MV-4-11 (cell line): ENCODE measurements around the gene CBX4.
A peak's percentile ranks its signal among the peaks of the same experiment; 100 is the strongest.

ENCODE experiments used
- DNase-seq: peaks from one replicate; lab custom pipeline; 2025; lab: John Stamatoyannopoulos, UW

Gene CBX4

DNA sequence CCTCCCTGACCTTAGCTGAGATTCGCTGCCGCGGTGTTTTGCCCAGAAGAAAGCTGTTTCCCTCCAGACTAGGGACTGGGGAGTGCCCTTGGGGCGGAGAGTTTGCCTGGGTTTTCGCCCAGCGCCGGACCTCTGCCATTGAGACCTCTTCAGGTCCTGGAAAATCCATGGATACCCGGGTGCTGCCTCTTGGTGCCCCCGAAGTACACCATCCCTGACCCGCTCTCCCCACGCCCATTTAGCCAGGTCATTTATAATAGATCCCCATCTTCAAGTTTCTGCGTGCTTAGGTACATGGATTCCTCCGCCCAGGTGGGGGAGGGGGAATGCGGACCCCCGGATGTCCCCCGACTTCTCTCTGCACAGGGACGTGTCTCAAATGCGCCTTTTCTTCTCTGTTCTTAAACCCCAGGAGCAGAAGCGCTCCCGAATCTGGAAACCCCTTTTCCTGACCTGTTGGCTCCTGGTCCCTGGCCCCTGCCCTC is 27.3 kb downstream of the CBX4 start:
- DNase-seq = no peak

DNA sequence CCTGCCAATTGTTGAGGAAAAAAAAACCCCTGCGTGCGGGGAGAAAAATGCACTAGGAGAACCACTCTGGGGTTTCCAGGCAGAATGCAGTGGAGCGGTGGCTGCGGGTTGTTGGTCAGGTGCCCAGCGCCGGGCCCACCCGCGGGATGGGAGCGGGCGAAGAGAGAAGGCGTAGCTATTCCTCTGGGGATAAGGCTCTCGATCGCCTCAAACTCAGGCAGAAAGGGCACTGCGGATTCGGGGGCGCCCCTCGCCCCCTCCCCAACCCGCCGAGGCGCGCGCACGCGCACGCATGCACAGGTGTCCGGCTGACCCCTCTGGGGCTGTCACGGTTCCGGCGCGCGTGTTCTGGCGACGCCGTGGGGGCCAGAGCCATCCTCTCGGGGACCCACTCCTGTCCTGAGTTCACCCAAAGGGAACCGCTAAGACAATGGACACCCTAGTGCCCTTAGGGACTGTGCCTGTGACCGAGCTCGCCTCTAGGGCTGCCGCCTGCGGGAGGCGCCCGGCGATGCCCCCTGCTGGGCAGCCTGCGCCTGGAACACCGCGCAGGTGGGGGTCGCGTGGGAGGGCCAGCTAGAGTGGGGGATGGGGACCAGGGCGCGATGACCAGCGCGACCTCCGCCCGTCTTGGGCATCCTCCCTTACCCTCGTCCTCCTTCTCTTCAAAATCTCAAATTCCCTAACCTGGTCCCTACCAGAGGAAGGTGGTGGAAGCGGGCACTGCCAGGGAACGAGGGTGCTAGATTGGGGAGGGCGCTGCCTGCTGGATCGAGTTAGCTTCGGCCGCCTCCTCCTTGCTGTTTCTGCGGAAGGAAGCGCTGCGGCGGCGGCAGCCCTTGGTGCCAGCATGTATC is 28.0 kb downstream of the CBX4 start:
- peak; percentile 4 for DNase-seq

DNA sequence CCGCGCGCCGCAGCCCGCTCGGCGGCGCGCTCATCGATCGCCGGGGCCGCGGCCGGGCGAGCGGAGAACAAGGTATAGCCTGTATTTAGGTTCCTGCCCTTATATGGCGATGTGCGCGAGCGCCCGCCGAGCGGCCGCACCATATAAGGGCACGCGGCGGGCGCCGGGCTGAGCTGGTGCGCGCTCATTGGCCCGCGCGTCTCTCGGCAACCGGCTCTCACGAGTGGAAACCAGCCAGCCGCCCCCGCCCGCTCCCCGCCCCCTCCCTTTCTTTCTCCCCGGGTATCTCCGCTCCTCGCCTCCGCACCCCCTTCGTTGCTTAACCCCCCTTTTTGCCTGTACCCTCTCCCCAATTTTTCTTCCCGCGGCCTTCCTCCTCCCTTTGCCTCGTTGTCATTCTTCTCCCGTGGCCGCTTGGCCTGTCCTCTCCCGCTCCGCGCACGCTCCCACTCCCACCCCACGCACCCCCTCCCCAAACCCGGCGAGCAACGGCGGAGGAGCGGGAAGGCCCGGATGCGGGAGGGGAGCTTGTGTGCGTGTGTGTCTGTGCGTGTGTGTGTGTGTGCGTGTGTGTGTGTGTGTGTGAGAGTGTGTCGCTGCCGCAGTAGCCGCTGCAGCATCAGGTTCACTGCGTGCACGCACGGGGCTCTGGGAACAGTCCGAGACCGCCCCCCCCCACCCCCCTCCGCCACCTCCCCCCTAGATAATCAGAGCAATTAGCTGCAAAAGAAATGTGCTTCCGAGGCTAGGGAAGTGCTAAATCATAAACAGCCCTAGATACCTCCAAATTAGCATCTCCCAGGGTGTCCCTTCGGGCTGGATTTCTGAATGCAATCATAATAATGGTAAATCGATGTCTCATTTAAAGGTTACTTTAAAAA is 28.9 kb downstream of the CBX4 start:
- peak; percentile 79 for DNase-seq

DNA sequence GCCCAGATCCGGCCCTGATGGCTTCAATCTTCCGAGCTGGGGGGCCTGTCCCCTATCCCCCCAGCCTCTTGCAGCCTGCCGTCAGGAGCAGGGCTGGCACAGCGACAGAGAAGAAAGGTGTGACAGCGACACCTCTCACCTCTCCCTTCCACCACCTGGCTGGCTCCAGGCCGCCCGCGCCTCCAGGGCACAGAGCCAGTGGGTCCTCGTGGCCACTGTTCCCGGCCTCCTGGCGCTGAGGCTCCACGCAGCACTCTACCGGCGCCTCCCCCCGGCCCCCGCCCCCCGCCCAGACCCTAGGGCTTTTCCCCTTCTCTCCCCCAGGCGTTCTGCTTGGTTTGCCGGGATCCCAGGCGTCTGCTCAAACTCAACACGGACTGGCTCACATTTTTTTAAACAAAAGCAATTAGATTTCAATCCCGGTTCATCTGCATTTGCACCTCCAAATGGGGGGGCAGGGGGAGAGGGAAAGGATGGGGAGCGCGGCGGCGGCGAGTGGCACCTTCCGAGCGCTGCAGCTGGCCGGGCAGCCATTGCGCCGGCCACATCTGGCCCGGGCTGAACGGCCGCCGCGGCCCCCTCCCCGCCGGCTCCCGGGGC is 29.6 kb downstream of the CBX4 start:
- no peak for DNase-seq

DNA sequence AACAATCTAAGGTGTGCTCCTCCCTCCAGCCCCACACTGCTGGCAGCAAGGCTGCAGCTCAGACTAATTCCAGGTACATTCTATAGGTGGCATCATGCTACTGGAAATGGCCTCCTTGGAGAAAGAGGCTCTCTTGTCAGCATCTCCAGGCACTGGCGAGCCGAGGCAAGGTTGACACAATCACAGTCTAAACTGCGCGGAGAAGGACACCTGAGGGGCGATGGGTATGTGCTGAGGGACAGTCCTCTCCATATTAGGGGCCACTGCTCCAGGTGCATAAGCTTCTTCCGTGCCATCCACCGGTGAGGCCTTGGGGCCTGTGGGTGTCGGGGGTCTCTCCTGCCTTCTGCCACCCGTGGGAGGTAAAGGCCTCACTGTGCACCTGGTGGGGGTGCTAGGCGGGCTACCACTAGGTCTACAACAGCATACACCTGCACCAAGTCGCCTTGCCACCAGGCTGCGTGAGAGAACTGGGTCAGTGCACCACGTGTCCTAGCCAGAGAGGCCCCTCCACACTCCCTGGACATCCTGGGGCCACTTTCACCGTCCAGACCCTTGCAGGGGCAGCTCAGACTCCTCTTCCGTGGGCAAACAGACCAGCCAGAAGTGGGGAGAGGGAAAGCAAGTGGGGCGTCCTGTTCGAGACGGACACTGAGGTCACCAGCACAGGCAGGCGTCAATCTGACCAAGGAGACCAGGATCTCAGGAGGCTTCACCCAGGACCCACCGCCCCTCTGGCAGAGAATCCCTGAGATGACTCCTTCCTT is 30.3 kb downstream of the CBX4 start:
- peak; percentile 19 for DNase-seq

DNA sequence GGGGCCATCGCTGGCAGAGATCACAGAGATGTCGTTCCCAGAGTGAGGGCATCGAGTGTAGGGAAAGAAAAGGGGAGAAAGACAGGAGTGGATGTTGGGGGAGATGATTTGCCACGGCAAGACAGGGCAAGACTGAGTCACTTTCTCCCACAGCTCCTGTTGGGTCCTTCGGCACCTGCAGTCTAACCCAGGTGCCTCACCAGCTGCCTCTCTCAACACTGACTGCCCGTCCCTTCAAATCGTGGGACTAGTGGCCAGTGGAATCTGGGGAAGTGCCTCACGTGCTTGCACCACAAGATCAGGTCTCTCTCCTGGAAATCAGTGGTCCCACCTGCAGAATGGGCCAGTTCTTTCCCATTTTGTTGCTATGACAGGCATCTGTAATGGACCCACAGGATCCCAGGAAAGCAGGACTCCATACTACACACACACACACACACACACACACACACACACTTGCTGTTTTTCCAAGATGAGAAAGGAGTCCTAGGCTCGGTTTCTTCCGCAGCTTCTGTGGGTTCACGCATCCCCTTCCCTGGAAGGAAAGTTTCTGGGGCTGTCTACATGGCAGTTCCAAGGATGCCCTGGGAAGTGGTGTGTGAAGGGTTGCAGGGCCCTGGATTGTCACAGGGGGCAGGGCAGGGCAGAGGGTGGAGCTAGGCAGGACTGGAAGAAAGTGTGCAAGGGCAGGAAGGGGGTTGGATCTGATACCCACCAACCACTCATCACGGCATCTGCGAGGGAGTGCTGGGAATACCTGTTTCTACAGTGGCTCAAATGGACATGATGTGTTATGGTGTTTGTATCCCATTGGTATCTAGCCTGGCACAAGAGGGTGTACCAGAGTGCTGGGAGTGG is 32.1 kb downstream of the CBX4 start:
- DNase-seq = no peak

DNA sequence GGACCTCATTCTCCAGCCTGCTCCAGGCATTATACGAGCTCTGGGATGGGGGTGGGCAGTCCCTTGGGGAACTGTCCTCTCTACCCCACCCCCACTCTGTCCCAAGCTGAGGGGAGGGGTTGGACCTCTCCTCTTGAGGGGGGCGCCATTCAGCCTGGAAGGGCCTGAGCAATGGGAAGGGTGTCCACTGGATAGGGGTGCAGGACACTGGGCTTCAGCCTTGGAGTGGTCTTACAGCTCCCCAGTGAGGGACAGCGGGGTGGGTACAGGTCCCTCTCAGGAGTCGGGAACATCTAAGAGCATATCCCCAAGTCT is 32.8 kb downstream of the CBX4 start:
- no peak for DNase-seq

DNA sequence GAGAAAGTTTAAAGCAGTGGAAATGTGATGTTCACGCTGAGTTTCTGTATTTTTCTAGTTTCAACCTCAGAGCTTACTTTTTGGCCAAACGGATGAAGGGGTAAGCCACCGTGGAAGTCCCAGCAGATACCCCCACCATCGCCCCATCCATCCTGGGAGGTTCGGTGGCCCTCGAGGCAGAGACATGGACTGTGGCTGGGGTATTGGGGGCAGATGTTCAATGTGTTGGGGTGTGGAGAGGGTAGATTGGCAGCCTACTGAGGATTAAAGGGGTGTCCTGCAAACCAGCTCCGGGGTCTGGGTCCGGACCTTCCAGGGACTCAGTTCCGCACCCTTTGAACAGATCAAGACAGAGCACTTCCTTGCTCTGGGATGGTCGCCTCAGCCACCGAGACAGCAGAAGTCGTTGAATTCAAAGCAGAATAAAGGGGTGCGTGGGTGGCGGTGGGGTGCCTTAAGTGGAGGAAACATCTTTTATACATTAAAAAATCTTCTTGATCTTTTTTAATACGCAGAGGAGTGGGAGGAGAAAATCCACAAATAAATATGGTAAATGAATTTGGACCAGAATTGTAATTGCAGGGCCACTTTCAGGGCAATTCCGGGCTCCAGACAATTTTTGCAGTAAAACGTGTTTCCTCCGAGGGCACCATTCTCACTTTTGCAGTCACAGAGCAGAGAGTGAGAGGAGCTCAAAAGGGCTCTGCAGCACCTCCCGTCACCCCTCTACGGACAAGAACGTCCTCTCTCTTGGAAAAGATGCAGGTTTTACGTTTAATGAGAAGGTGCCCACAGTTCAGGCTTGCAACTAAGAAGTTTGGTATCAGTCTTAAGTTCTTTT is 34.2 kb downstream of the CBX4 start:
- DNase-seq = no peak

DNA sequence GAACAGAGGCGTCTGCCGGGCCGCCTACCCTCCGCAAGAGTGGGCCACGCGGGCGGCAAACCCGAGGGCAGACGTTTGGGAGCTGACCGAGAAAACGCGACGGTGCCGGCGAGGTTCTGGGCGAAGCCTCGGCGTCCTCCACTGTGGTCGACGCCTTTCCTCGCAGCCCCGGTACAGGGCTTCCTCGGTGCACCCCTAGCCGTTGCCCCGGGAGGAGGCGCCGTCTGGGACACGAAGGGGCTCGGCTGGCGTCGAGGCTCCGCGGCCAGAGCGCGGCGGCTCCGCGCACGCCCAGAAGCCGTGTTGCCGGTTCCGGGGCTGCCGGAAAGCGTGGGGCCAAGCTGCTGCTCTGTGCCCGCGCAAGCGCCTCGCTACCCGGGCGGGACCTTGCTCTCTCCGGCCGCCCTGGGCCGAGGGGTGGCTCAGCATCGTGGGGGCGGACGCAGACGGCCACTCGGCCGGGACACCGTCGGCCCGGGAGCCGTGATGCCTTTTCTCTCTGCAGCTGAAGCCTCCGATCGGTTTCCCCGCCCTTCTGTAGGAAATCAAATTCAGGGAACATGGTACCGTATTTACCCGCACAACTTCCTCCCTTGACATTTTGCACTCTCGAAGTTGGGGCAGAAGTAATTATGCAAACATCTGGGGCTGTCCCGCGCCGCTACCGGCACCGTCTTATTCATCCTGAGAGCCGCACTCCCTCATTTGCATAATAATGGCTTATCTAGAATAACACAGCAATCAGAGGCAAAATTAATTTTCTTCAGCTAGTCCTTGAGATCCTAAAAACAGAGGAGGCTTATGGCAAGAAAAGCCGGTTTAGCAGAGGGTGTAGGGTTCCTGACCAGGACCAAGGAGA is 35.0 kb downstream of the CBX4 start:
- DNase-seq = peak; percentile 71

DNA sequence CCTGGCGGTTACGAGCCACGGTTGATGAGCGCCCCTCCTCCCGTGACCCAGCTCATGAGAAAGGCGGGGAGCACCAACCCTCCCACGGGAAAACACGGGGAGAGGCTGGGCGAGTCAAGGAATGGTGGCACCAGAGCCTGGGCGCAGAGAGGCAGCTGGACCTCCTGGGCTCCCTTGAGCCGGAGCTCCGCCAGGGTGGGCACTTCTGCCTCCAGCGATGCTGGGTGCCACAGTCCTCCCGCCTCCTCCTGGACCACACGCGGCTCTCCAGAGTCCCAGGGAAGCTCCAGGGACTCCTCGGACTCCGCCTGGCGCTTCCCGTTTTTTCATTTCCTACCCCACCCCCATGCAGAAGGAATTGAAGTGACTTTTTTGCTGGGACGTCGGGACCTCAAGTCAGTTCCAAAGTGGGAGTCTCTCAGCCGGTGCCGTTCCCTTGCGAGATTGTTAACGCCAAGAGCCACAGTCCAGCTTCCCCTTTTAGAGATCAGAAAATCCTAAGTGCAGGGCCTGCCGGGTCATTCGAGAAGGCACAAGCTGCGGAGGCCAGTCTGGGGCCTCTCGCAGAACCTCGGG is 35.7 kb downstream of the CBX4 start:
- peak; percentile 64 for DNase-seq

DNA sequence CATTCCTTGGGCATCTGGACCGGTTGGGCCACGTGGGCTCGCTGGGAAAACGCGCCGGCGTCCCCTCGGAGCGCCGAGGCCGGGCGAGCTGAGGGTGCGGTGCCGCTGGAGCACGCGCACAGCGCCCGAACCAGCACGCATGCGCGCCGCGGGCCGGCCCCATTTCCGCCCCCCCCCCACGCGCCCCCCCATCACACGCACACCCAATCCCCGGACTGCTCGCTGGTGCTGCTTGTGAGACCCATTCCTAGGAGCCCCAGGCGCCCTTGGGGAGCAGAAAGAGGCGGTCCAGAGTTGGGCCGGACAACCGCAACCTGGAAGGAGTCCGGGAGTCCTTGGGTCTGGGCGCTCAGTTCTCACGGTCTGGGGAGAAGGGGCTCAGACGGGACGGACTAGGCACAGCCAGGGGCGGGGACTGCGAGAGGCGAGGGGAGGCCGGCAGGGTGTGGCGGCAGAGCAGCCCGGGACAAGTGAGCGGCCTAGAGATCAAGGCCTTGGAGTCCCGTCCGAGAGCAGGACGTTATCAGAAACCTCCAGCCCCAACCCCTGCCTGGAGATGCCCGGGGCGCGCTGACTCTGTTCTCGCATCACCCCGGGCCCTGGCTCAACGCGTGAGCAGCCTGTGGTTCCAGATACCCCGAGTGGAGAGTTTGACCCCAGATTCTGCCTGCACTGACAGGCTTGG is 36.4 kb downstream of the CBX4 start:
- no peak for DNase-seq

DNA sequence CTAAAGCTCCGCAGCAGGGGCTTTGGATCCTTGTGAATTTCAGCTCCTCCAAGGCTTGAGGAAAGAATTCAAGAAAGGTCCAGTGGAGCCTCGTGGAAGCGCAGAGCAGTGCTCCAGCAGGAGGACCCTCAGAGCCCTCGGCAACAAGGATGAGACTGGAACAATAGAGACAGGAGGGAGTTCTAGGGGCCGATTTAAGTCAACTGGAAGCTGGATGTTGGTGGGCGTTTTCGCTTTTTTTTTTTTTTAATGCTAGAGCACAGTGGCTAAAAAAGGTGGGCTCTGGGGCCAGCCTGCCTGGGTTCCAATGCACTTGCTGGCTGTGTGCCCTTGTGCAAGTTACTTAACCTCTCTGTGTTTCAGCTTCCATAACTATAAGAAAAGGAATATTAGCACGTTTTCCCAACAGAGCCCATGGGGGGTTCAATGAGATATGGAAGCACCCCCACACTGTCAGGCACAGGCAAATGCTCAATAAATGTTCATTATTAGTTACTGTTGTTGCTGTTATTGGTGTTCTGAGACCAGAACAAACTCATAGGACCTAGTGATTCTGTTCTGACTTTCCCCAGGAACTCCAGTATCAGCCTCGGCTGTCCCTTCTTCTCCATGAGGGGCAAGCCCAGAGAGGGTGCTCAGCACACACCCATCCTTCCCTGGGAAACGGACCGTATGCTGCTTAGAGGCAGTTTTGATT is 37.1 kb downstream of the CBX4 start:
- no peak for DNase-seq

DNA sequence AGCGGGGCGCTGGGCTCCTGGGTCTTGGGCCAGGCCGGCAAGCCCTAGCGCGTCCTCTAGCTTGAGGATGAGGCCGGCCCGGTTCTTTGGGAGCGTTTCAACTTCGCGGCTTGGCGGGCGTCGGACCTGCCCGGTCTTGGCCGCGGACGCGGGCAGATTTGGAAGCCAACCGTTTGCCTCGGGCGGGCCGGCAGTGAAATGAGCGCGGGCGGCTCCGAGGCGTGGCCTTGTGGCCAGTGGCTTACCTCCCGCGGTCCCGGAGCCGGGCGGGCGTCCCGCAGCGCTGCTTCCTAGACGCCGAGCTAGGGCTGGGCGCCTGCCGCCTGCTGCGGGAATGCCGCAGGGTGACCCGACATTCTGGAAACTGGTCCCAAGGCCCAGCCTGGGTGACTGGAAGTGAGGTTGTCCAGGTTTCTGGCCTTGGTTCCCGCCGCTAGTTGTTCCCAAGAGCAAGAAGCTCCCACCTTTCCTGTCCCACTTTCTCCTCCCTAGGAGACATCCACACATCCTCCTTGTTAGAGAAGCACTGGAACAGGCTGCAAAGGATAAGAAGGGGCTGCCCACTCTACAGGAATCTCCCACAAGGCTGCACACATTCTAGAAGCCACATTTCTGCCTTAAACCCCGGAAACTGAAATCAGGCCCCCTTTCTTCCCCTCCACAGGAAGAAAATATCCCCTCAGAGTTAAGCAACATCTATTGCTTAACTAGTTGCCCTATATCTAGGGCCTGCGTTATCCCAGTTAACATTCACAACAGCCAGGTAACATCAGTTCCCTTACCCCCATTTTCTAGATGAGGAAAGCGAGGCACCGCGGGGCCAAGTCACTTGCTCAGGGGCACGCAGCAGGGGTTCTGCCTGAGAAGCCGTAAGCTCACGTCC is 37.8 kb downstream of the CBX4 start:
- DNase-seq = peak; percentile 54

DNA sequence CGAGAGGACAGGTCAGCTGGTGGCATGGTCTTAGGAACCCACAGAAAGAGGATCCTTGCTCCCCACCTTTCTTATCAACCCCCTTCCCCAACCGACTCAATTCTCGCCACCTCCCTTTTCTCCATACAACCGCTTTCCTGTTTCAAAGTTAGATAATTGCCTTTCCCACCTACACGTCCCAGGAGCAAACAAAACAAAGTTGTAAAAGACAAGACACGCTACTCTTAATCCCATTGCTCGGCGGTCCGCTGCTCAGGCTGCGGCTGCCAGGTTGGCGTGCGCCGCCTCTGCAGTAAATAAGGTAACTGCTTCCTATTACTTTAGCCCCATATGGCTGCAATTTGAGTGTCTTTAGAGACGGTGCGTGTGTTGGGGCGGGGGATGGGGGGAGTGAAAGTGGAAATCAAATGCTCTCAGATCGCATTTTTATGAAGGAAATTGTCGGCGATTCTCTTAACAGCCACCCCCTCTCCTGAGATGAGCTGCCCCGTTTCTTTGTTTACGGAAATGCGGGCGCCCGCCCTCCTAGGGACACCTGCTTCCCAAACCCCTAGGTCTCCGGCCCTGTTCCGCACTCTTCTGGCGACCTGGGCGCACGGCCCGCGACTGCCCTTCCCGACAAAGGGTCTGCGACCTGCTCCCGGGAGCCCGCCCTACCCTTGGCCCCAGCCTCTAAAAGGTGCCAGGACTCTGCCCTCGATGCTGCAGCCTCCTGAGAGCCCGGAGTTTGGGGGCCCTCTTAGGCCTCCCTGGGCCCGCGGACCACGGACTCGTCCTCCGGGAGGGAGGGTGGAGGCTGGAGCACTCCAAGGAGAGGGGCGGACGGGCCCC is 38.7 kb downstream of the CBX4 start:
- peak; percentile 45 for DNase-seq

DNA sequence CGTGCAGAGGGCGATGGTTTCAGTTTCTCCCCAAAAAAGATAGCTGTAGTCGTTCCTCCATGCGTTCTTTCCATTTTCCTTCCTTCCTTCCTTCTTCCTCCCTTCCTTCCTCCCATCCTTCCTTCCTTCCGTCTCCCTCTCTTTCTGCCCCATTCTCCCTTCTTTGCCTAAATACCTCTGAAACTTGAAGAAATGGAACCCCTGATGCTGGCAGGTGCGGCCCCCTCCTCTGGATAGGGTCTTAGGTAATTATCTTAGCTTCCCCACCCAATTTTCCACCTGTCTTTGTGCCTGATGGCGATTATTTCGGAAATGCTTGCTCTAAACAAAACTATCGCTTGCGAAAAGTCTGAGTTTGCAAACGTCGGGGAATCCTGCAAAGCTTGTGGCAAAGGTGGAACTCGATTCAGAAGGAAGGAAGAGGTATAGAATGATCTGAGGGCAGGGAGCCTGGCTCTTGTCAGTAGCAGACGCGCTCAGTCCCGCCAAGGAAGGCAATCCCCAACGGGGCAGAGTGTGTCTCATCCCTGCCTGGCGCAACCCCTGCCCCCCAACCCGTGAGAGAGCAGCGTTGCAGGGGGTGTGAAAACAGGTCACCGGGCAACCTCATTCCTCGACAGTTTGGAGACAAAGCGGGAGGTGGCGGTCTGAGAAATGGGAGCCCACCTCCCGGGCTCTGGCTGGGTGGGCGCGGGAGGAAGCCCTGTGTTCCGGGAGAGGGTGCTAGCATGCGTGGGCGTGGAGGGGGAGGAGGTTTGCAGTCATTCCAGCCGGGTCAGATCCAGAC is 39.5 kb downstream of the CBX4 start:
- no peak for DNase-seq
